Measurements from ENCODE around the gene CASQ2. TPM values are rescaled to one million over a fixed set of nuclear protein-coding genes. Genes with fewer than 3 reads are reported as not detected.
A peak's percentile ranks its signal among the peaks of the same experiment; 100 is the strongest.

CASQ2 gene
- total and polyA plus RNA-seq, 4 donors, result 2.8 to 47.9 (median 15.2) TPM

- peaks cover 3 to 8% of the 10 kb centered on the region in 2 donors for H3K36me3 ChIP-seq (ENCODE audit: control insufficient read depth in 1 of 2, insufficient read depth in 2 of 2, low read length in 1 of 2)
- intact Hi-C loops (cut with DNase I), result no loop called here
These were observed 107.4 kb downstream of the CASQ2 start for GRCh38 chr1:115661157-115661556.

GRCh38 chr1:115660151-115660550, 108.4 kb downstream of the CASQ2 start:
- no peak for ATAC-seq (ENCODE audit: low FRiP score)
- Histone ChIP-seq H3K36me3 (ENCODE audit: control insufficient read depth in 1 of 2, insufficient read depth in 2 of 2, low read length in 1 of 2) (peaks cover 3 to 7% of the 10 kb centered on the region in 2 donors), H3K27me3 (ENCODE audit: control insufficient read depth in 1 of 2, insufficient read depth in 2 of 2, low read length in 1 of 2) (no peaks in the 10 kb centered on the region), H3K4me3 (ENCODE audit: low read length in 2 of 2) (no peak overlapping the region), H3K27ac (ENCODE audit: low read depth in 1 of 2, low read length in 2 of 2) (no peak overlapping the region), H3K9me3 (ENCODE audit: control insufficient read depth, low read length) (no peaks in the 10 kb centered on the region), H3K4me1 (ENCODE audit: control insufficient read depth in 1 of 2, insufficient read depth in 2 of 2, low read length in 2 of 2) (no peaks in the 10 kb centered on the region)
- DNase-seq, result no peak
- WGBS, 2 donors, result 90 to 95% methylated on average over 5 of the region's 5 CpGs
- intact Hi-C loops (cut with DNase I), result no loop called here

More at GRCh38 chr1:115661157-115661556, 107.4 kb downstream of the CASQ2 start:
- WGBS, 2 donors, result 95 to 100% methylated on average over 1 of the region's 1 CpG
- H3K9me3 ChIP-seq (ENCODE audit: control insufficient read depth, low read length), result no peaks in the 10 kb centered on the region
- ATAC-seq (ENCODE audit: low FRiP score) (no peak), DNase-seq (no peak)
- no peaks in the 10 kb centered on the region for H3K4me1 ChIP-seq (ENCODE audit: control insufficient read depth in 1 of 2, insufficient read depth in 2 of 2, low read length in 2 of 2)
- no peak overlapping the region for H3K4me3 ChIP-seq (ENCODE audit: low read length in 2 of 2)
- H3K27me3 ChIP-seq (ENCODE audit: control insufficient read depth in 1 of 2, insufficient read depth in 2 of 2, low read length in 1 of 2), result no peaks in the 10 kb centered on the region
- H3K27ac ChIP-seq (ENCODE audit: low read depth in 1 of 2, low read length in 2 of 2), result no peak overlapping the region

GRCh38 chr1:115658646-115659045, 109.9 kb downstream of the CASQ2 start:
- DNase-seq, result no peak
- H3K36me3 ChIP-seq (ENCODE audit: control insufficient read depth in 1 of 2, insufficient read depth in 2 of 2, low read length in 1 of 2), result peaks cover 3% of the 10 kb centered on the region in 2 donors
- no peak overlapping the region for H3K27ac ChIP-seq (ENCODE audit: low read depth in 1 of 2, low read length in 2 of 2)
- no peak overlapping the region for H3K4me3 ChIP-seq (ENCODE audit: low read length in 2 of 2)
- ATAC-seq (ENCODE audit: low FRiP score), result no peak
- no peaks in the 10 kb centered on the region for H3K9me3 ChIP-seq (ENCODE audit: control insufficient read depth, low read length)
- no peaks in the 10 kb centered on the region for H3K4me1 ChIP-seq (ENCODE audit: control insufficient read depth in 1 of 2, insufficient read depth in 2 of 2, low read length in 2 of 2)
- 79 to 84% methylated on average over 1 of the region's 1 CpG for WGBS, 2 donors
- intact Hi-C loops (cut with DNase I), result no loop called here
- no peaks in the 10 kb centered on the region for H3K27me3 ChIP-seq (ENCODE audit: control insufficient read depth in 1 of 2, insufficient read depth in 2 of 2, low read length in 1 of 2)

- Histone ChIP-seq H3K27me3 (ENCODE audit: control insufficient read depth in 1 of 2, insufficient read depth in 2 of 2, low read length in 1 of 2) (no peaks in the 10 kb centered on the region), H3K36me3 (ENCODE audit: control insufficient read depth in 1 of 2, insufficient read depth in 2 of 2, low read length in 1 of 2) (peaks cover 0 to 3% of the 10 kb centered on the region in 2 donors), H3K9me3 (ENCODE audit: control insufficient read depth, low read length) (no peaks in the 10 kb centered on the region), H3K4me1 (ENCODE audit: control insufficient read depth in 1 of 2, insufficient read depth in 2 of 2, low read length in 2 of 2) (no peaks in the 10 kb centered on the region), H3K4me3 (ENCODE audit: low read length in 2 of 2) (no peak overlapping the region), H3K27ac (ENCODE audit: low read depth in 1 of 2, low read length in 2 of 2) (no peak overlapping the region)
- intact Hi-C loops (cut with DNase I), result no loop called here
- WGBS, 2 donors, result 76 to 85% methylated on average over 5 of the region's 5 CpGs
- ATAC-seq (ENCODE audit: low FRiP score) (no peak), DNase-seq (no peak)
These were observed 111.9 kb downstream of the CASQ2 start for GRCh38 chr1:115656461-115657077.

GRCh38 chr1:115655916-115656315, 112.6 kb downstream of the CASQ2 start:
- DNase-seq (no peak), ATAC-seq (ENCODE audit: low FRiP score) (no peak)
- H3K4me1 ChIP-seq (ENCODE audit: control insufficient read depth in 1 of 2, insufficient read depth in 2 of 2, low read length in 2 of 2), result no peaks in the 10 kb centered on the region
- no peak overlapping the region for H3K4me3 ChIP-seq (ENCODE audit: low read length in 2 of 2)
- H3K27me3 ChIP-seq (ENCODE audit: control insufficient read depth in 1 of 2, insufficient read depth in 2 of 2, low read length in 1 of 2), result no peaks in the 10 kb centered on the region
- H3K27ac ChIP-seq (ENCODE audit: low read depth in 1 of 2, low read length in 2 of 2), result no peak overlapping the region
- intact Hi-C loops (cut with DNase I), result no loop called here
- H3K36me3 ChIP-seq (ENCODE audit: control insufficient read depth in 1 of 2, insufficient read depth in 2 of 2, low read length in 1 of 2), result peaks cover 0 to 3% of the 10 kb centered on the region in 2 donors
- H3K9me3 ChIP-seq (ENCODE audit: control insufficient read depth, low read length), result no peaks in the 10 kb centered on the region
- 75 to 84% methylated on average over 4 of the region's 4 CpGs for WGBS, 2 donors

DNA sequence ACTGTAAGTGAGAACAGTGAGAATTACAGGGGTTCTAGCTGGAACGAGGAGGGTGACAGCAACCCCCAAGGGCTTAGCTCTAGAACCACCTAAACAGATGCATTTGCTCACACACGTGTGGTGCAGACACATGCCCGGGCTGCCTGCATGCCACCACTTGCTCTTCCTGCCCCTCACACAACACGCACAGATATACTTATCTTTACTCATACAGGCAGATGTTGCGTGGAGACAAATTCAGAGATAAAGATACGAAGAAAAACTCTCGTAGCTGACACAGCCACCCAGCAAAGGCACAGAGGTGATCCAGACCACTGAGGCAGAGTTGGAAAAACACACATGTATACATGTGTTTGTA, 113.2 kb downstream of the CASQ2 start:
- DNase-seq, result no peak
- intact Hi-C loops (cut with DNase I), result no loop called here
- 46 to 49% methylated on average over 7 of the region's 7 CpGs for WGBS, 2 donors
- no peak overlapping the region for H3K27ac ChIP-seq (ENCODE audit: low read depth in 1 of 2, low read length in 2 of 2)
- peaks cover 0 to 3% of the 10 kb centered on the region in 2 donors for H3K36me3 ChIP-seq (ENCODE audit: control insufficient read depth in 1 of 2, insufficient read depth in 2 of 2, low read length in 1 of 2)
- ATAC-seq (ENCODE audit: low FRiP score), result no peak
- no peak overlapping the region for H3K4me3 ChIP-seq (ENCODE audit: low read length in 2 of 2)
- no peaks in the 10 kb centered on the region for H3K4me1 ChIP-seq (ENCODE audit: control insufficient read depth in 1 of 2, insufficient read depth in 2 of 2, low read length in 2 of 2)
- H3K27me3 ChIP-seq (ENCODE audit: control insufficient read depth in 1 of 2, insufficient read depth in 2 of 2, low read length in 1 of 2), result no peaks in the 10 kb centered on the region
- no peaks in the 10 kb centered on the region for H3K9me3 ChIP-seq (ENCODE audit: control insufficient read depth, low read length)

- WGBS, 2 donors, result 23 to 24% methylated on average over 14 of the region's 14 CpGs
- Histone ChIP-seq H3K27ac (ENCODE audit: low read depth in 1 of 2, low read length in 2 of 2) (peak overlapping the region in 1 of 2 donors; percentile 22), H3K4me3 (ENCODE audit: low read length in 2 of 2) (no peak overlapping the region), H3K27me3 (ENCODE audit: control insufficient read depth in 1 of 2, insufficient read depth in 2 of 2, low read length in 1 of 2) (no peaks in the 10 kb centered on the region), H3K4me1 (ENCODE audit: control insufficient read depth in 1 of 2, insufficient read depth in 2 of 2, low read length in 2 of 2) (no peaks in the 10 kb centered on the region), H3K9me3 (ENCODE audit: control insufficient read depth, low read length) (no peaks in the 10 kb centered on the region), H3K36me3 (ENCODE audit: control insufficient read depth in 1 of 2, insufficient read depth in 2 of 2, low read length in 1 of 2) (peaks cover 0 to 3% of the 10 kb centered on the region in 2 donors)
- intact Hi-C loops (cut with DNase I), result no loop called here
- ATAC-seq (ENCODE audit: low FRiP score) (no peak), DNase-seq (no peak)
These were observed 113.7 kb downstream of the CASQ2 start for GRCh38 chr1:115654663-115655305.

GRCh38 chr1:115654125-115654524, 114.4 kb downstream of the CASQ2 start:
- DNase-seq (no peak), ATAC-seq (ENCODE audit: low FRiP score) (no peak)
- 95 to 99% methylated on average over 3 of the region's 3 CpGs for WGBS, 2 donors
- Histone ChIP-seq H3K27me3 (ENCODE audit: control insufficient read depth in 1 of 2, insufficient read depth in 2 of 2, low read length in 1 of 2) (no peaks in the 10 kb centered on the region), H3K36me3 (ENCODE audit: control insufficient read depth in 1 of 2, insufficient read depth in 2 of 2, low read length in 1 of 2) (no peaks in the 10 kb centered on the region), H3K9me3 (ENCODE audit: control insufficient read depth, low read length) (no peaks in the 10 kb centered on the region), H3K4me1 (ENCODE audit: control insufficient read depth in 1 of 2, insufficient read depth in 2 of 2, low read length in 2 of 2) (no peaks in the 10 kb centered on the region), H3K4me3 (ENCODE audit: low read length in 2 of 2) (no peak overlapping the region), H3K27ac (ENCODE audit: low read depth in 1 of 2, low read length in 2 of 2) (no peak overlapping the region)
- intact Hi-C loops (cut with DNase I), result no loop called here

DNA sequence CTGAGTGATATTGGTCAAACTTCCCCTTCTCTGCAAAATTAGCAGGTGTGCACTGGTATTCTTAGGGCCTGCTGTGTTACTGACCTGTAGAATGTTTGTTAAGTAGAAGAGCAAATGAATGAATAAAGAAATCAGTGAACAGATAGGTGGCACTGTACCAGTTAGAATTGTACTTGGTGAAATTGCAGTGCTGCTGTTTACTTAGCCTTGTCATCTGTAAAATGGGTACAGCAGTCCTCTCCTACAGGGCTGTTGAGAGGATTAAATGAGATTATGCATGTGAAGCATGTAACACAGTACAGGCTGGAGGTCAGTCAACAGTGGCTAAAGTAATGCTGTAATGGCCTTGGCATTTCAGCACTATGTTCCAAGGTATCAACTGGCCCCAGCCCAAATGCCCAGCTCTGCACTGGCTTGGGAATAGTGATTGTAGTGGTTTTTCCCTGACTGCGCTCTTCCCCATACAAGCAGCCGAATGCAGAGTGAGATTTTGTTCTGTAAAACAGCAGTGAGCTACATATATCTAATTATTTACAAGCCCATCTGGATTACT, 116.2 kb downstream of the CASQ2 start:
- ATAC-seq (ENCODE audit: low FRiP score) (no peak), DNase-seq (no peak)
- Histone ChIP-seq H3K4me3 (ENCODE audit: low read length in 2 of 2) (no peak overlapping the region), H3K4me1 (ENCODE audit: control insufficient read depth in 1 of 2, insufficient read depth in 2 of 2, low read length in 2 of 2) (no peaks in the 10 kb centered on the region), H3K27me3 (ENCODE audit: control insufficient read depth in 1 of 2, insufficient read depth in 2 of 2, low read length in 1 of 2) (no peaks in the 10 kb centered on the region), H3K27ac (ENCODE audit: low read depth in 1 of 2, low read length in 2 of 2) (no peak overlapping the region), H3K9me3 (ENCODE audit: control insufficient read depth, low read length) (no peaks in the 10 kb centered on the region), H3K36me3 (ENCODE audit: control insufficient read depth in 1 of 2, insufficient read depth in 2 of 2, low read length in 1 of 2) (no peaks in the 10 kb centered on the region)
- WGBS, 2 donors, result 18 to 30% methylated on average over 2 of the region's 2 CpGs
- intact Hi-C loops (cut with DNase I), result no loop called here
